ENCODE data around the gene NXT1. TPM values are rescaled to one million over a fixed set of nuclear protein-coding genes. Genes with fewer than 3 reads are reported as not detected.

The NXT1 gene
- total RNA-seq, 1 experiment from 2014 or later = 34.1 TPM

DNA sequence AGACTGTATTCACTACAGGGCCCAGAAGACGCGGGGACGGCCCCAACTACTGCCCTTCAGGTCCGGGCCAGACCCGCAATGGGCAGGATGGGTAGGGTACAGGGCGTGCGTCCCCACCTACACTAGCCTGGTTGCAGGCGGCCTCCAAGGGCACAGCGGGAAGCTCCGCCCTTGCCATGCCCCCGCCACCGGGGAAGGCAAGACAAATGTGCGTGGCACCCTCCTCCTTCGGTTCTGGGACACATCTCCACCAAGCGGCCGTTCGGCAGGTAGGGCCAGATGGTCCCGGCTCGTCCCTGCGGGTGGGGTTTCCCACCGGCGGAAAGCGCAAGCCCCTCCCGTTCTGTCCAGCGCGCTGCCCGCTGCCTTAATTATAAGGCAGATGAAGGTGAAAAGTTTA is 5.6 kb downstream of the NXT1 start:
- ChIA-PET POLR2A (no interaction called here), CTCF (no interaction called here)
- DNase-seq = no peak
- H3K27ac Mint-ChIP-seq (ENCODE audit: unreplicated experiment) = no peak overlapping the region
- no TSS peak for BruUV-seq (replicated peaks)
- H3K9me3 Mint-ChIP-seq (ENCODE audit: unreplicated experiment) = no peaks in the 10 kb centered on the region
- Histone ChIP-seq H3K36me3 (ENCODE audit: control insufficient read depth, insufficient read depth, low read length) (0 out of 2 replicates have a peak, but pooled peaks cover 2% of the 10 kb centered on the region), H3K4me1 (peaks cover 18% of the 10 kb centered on the region; the same call in 1 of the 2 replicates), H3K27me3 (replicated peaks; ENCODE audit: control insufficient read depth, insufficient read depth, low read length) (no peaks in the 10 kb centered on the region), H3K4me3 (ENCODE audit: low read depth, low read length) (no peak overlapping the region), H3K9me3 (no peaks in the 10 kb centered on the region)
- H3K27me3 Mint-ChIP-seq (ENCODE audit: insufficient read depth, unreplicated experiment) = no peaks in the 10 kb centered on the region
- TF ChIP-seq, protein P1, sequence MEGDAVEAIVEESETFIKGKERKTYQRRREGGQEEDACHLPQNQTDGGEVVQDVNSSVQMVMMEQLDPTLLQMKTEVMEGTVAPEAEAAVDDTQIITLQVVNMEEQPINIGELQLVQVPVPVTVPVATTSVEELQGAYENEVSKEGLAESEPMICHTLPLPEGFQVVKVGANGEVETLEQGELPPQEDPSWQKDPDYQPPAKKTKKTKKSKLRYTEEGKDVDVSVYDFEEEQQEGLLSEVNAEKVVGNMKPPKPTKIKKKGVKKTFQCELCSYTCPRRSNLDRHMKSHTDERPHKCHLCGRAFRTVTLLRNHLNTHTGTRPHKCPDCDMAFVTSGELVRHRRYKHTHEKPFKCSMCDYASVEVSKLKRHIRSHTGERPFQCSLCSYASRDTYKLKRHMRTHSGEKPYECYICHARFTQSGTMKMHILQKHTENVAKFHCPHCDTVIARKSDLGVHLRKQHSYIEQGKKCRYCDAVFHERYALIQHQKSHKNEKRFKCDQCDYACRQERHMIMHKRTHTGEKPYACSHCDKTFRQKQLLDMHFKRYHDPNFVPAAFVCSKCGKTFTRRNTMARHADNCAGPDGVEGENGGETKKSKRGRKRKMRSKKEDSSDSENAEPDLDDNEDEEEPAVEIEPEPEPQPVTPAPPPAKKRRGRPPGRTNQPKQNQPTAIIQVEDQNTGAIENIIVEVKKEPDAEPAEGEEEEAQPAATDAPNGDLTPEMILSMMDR (IDR thresholded peaks at IDR 0.05; ENCODE audit: insufficient read depth in 1 of 2, low read depth in 1 of 2, low read length in 1 of 2, severe bottlenecking in 1 of 2, unreplicated experiment in 1 of 2) = no peak
- H3K4me3 Mint-ChIP-seq (ENCODE audit: unreplicated experiment) = peak overlapping the region; percentile 27
- peaks cover 12% of the 10 kb centered on the region for H3K4me1 Mint-ChIP-seq (ENCODE audit: low read depth, unreplicated experiment)
- peaks cover 40% of the 10 kb centered on the region for H3K36me3 Mint-ChIP-seq (ENCODE audit: insufficient read depth, unreplicated experiment)
- intact Hi-C loops (cut with micrococcal nuclease; ENCODE audit: unreplicated experiment) = loop anchor here (10.0 kb wide), 2 partner anchors 249 to 771 kb away; partner anchors contain the start of genes CST9 and FOXA2

DNA sequence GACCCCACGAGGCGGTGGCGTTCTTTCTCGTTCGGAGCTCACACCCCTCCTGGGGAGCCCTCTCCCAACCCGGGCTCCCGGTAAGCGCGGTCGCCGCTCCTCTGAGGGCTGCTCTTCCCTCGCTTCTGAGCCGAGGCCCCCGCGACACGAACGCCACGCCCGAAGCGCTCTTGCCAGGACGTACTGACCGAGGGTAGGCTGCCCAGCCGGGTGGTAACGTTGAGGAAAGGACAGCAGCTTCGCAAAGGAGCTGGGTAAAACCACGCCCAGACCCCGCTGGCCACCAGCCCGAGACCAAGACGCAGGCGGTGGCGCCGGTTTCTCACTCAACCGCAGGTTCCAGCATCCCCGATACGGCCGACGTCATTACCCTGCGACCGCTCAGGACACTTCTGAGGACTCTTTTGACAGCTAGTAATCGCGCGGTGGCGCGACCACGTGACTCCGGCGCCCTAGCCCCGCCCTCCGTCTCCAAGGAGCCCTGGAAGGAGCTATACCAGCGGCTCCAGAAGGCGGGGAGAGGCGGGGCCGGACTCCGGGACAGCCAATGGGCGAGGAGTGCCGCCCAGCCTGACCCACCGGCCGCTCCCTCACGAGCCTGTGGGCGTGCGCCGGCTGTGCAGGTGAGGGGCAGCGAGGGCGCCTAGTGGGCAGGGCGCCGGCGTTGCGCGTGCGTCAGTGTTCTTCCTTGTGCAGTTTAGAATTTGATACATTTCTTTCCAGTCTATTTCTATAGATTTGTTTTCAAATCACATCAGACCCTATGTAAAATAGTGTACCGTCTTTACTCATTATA is 7.4 kb downstream of the NXT1 start:
- peaks cover 18% of the 10 kb centered on the region; the same call in 1 of the 2 replicates for H3K4me1 ChIP-seq
- peak overlapping the region; percentile 75 for H3K4me3 ChIP-seq (ENCODE audit: low read depth, low read length)
- no TSS peak for BruUV-seq (replicated peaks)
- intact Hi-C loops (cut with micrococcal nuclease; ENCODE audit: unreplicated experiment) = loop anchor here (1.0 to 10.0 kb wide), 3 partner anchors 8 to 773 kb away; partner anchors contain the start of genes CST9, FOXA2 and NXT1
- H3K27ac Mint-ChIP-seq (ENCODE audit: unreplicated experiment) = peak overlapping the region; percentile 98
- H3K36me3 ChIP-seq (ENCODE audit: control insufficient read depth, insufficient read depth, low read length) = 0 out of 2 replicates have a peak, but pooled peaks cover 2% of the 10 kb centered on the region
- H3K4me3 Mint-ChIP-seq (ENCODE audit: unreplicated experiment) = peak overlapping the region; percentile 91
- peaks cover 52% of the 10 kb centered on the region for H3K36me3 Mint-ChIP-seq (ENCODE audit: insufficient read depth, unreplicated experiment)
- ChIA-PET CTCF (interaction anchor here (0.9 to 1.9 kb wide), 5 partner anchors 8 to 666 kb away, joined by 4 to 16 read pairs (median 5); partner anchors contain the start of genes NAPB and NXT1), POLR2A (interaction anchor here (0.6 to 3.2 kb wide), 10 partner anchors 8 to 846 kb away, joined by 3 to 41 read pairs (median 4); partner anchors contain the start of gene NXT1)
- DNase-seq = peak; percentile 100
- no peaks in the 10 kb centered on the region for H3K9me3 ChIP-seq
- TF ChIP-seq, protein P1 (IDR thresholded peaks at IDR 0.05; ENCODE audit: insufficient read depth in 1 of 2, low read depth in 1 of 2, low read length in 1 of 2, severe bottlenecking in 1 of 2, unreplicated experiment in 1 of 2) = no peak
- H3K27me3 Mint-ChIP-seq (ENCODE audit: insufficient read depth, unreplicated experiment) = no peaks in the 10 kb centered on the region
- no peaks in the 10 kb centered on the region for H3K9me3 Mint-ChIP-seq (ENCODE audit: unreplicated experiment)
- peaks cover 9% of the 10 kb centered on the region for H3K4me1 Mint-ChIP-seq (ENCODE audit: low read depth, unreplicated experiment)
- H3K27me3 ChIP-seq (replicated peaks; ENCODE audit: control insufficient read depth, insufficient read depth, low read length) = no peaks in the 10 kb centered on the region

DNA sequence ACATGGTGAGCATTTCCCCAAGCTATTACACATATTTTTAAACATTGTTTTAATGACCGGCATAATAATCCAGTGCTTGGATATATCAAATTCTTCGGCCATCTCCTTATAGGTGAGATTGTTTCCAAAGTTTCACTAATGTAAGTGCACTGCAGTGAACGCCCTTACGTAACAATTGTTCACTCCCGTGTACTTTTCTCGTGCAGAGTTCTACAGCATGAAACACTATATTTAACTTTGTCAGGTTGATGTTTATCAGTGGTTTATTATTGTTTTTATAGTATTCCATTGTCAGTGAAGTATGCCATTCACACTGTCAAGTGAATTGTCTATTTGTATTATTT is 7.9 kb downstream of the NXT1 start:
- Mint-ChIP-seq H3K9me3 (ENCODE audit: unreplicated experiment) (no peaks in the 10 kb centered on the region), H3K4me1 (ENCODE audit: low read depth, unreplicated experiment) (peaks cover 14% of the 10 kb centered on the region), H3K36me3 (ENCODE audit: insufficient read depth, unreplicated experiment) (peaks cover 57% of the 10 kb centered on the region), H3K4me3 (ENCODE audit: unreplicated experiment) (peak overlapping the region; percentile 91), H3K27me3 (ENCODE audit: insufficient read depth, unreplicated experiment) (no peaks in the 10 kb centered on the region), H3K27ac (ENCODE audit: unreplicated experiment) (peak overlapping the region; percentile 98)
- Histone ChIP-seq H3K27me3 (replicated peaks; ENCODE audit: control insufficient read depth, insufficient read depth, low read length) (no peaks in the 10 kb centered on the region), H3K4me3 (ENCODE audit: low read depth, low read length) (peak overlapping the region; percentile 33), H3K36me3 (ENCODE audit: control insufficient read depth, insufficient read depth, low read length) (0 out of 2 replicates have a peak, but pooled peaks cover 2% of the 10 kb centered on the region), H3K4me1 (peaks cover 23% of the 10 kb centered on the region; the same call in 1 of the 2 replicates), H3K9me3 (no peaks in the 10 kb centered on the region)
- BruUV-seq (replicated peaks) = no TSS peak
- TF ChIP-seq, protein P1 (IDR thresholded peaks at IDR 0.05; ENCODE audit: insufficient read depth in 1 of 2, low read depth in 1 of 2, low read length in 1 of 2, severe bottlenecking in 1 of 2, unreplicated experiment in 1 of 2) = no peak
- ChIA-PET CTCF (interaction anchor here (0.9 to 1.9 kb wide), 5 partner anchors 8 to 667 kb away, joined by 4 to 16 read pairs (median 5); partner anchors contain the start of genes NAPB and NXT1), POLR2A (interaction anchor here (0.6 to 3.2 kb wide), 9 partner anchors 9 to 846 kb away, joined by 3 to 41 read pairs (median 5); partner anchors contain the start of gene NXT1)
- intact Hi-C loops (cut with micrococcal nuclease; ENCODE audit: unreplicated experiment) = loop anchor here (1.0 to 10.0 kb wide), 3 partner anchors 8 to 774 kb away; partner anchors contain the start of genes CST9, FOXA2 and NXT1
- no peak for DNase-seq

Measured in Caco-2 (cell line).